EH (cell line): ENCODE measurements around the gene PTH1R.

Experiments used
- DNase-seq: peaks from one replicate; pipeline ENCODE4 v3.0.0-alpha.2; 2015; ENCODE audit warnings: low read depth

The PTH1R gene

DNA sequence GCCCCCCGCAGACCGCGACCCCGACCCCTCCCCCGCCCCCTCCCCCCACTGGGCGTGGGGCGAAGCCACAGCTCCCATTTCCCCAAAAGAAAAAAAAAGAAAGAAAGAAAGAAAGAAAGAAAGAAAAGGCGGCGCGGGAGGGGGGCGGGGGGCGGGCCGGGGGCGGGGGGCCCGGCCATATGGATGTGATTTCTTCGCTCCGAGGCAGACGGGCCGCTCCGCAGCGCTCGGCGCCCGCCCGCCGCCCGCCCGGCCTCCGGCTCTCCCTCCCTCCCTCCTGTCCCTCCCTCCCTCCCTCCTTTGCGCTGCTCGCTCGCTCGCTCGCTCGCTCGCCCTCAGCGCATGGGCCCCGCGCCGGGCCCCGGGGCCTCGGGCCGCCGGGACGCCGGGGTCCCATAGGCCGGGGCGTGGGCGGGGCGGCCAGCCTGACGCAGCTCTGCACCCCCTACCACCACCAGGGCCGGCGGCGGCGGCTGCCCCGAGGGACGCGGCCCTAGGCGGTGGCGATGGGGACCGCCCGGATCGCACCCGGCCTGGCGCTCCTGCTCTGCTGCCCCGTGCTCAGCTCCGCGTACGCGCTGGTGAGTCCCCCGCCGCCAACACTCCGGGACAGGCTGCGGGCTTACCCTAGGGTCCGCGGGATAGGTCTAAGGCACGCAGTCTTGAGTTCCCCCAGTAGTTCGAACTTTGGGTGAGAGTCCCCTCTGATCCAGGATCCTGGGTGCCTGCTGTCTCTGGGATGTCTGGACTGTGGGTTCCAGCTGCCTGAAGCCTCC is 5.7 kb downstream of the PTH1R start:
- DNase-seq: peak; percentile 47

- DNase-seq: no peak
Observed at GRCh38 chr3:46883830-46884185, 6.3 kb downstream of the PTH1R start.

GRCh38 chr3:46884427-46884826 is 6.9 kb downstream of the PTH1R start:
- no peak for DNase-seq

- DNase-seq: no peak
Observed at GRCh38 chr3:46884929-46885328, 7.4 kb downstream of the PTH1R start.

DNA sequence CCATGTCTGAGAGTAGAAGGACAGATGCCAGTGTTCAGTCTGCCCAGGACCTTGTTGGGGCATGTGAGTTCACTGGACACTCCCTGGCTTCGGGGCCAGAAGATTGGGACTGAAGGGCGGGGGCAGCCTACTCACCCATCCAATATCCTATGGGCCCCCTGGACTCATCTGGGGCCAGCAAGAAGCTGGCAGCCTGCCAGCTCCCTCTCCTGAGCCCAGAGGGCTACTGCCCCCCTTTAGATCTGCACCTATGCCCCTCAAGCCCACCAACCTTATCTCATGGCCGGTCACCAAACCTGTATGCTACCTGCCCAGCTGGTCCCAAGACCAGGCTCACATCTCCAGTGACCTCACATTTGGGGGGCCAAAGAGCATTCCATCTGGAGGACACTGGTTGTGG is 8.1 kb downstream of the PTH1R start:
- no peak for DNase-seq

DNA sequence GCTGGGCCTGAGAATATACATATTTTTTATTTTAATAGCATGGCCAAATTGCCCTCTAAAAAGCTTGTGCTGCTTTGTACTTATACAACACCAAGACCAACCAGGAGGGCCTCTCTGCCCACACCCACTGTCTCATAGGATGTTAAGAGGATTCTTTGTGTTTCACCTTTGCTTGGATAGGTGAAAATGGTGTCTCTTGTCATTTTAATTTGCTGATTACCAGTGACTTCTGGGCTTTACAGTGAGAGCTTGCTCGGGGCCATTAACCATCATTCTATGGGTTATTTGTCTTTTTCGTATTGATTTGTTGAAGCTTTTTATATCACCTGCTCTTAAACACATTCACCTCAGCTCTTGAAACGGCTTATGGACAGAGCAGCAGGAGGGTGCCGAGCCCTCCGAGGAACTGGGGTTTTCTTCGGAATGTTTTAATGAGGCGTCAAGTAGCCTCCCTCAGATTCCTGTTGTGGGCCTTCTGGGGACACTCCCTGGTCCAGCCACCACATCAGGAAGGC is 10.5 kb downstream of the PTH1R start:
- DNase-seq: no peak

DNA sequence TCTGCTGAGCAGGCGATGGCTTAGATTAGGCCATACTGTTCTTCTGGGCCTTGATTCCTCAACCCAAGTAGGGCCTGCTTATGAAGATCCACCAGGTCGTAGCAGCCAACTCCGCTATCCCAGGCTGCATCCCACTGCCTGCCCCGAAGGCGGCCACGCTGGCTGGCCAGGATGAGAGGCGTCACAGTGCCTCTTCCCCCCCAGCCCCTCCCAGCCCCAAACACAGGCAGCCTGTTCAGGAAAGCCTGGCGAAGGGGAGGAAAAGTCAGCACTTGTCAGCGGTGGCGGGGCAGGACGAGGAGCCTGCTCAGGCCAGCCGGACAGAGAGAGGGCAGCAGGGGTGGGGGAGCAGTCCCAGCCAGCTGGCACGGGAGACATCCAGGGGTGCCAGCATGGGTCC is 11.2 kb downstream of the PTH1R start:
- DNase-seq: no peak

- DNase-seq: no peak
Observed at GRCh38 chr3:46889381-46890110, 12.0 kb downstream of the PTH1R start.

DNA sequence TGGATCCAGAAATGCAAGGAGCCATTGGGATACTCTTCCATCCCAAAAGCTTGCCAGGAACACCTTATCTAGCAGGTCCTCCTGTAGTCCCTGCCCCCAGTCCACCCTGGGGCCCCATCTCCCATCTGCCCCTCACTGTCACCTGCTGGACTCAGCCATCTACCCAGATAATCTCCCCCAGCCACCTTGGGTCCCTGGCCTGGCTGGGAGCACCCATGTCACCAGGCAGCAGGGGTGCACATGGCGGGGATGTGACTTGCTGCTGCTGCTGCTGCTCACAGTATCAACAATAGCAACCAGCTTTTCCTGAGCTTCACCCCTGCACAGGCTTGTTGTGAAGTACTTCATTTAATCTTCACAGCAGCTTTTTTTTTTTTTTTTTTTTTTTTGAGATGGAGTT is 12.6 kb downstream of the PTH1R start:
- no peak for DNase-seq

DNA sequence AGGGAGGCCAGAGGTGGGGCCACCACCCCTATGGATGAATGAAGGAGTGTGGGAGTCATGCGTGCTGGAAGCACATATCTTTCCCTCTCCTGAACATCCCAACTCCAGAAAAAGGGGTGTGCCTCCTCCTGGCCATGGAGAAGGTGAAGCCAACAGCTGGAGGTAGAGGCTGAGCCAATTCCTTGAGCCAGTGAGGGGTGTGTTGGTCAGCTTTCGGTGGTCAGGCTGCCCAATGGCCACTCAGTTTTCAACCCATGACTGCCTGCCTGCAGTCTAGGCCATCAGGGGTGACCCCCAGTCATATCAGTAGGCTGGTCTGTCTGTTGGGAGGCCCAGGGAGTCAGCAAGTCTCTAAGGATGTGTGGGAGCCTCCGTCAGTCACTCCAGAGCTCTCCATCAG is 13.6 kb downstream of the PTH1R start:
- DNase-seq: no peak

GRCh38 chr3:46892285-46893145 is 15.0 kb downstream of the PTH1R start:
- DNase-seq: peak; percentile 86

DNA sequence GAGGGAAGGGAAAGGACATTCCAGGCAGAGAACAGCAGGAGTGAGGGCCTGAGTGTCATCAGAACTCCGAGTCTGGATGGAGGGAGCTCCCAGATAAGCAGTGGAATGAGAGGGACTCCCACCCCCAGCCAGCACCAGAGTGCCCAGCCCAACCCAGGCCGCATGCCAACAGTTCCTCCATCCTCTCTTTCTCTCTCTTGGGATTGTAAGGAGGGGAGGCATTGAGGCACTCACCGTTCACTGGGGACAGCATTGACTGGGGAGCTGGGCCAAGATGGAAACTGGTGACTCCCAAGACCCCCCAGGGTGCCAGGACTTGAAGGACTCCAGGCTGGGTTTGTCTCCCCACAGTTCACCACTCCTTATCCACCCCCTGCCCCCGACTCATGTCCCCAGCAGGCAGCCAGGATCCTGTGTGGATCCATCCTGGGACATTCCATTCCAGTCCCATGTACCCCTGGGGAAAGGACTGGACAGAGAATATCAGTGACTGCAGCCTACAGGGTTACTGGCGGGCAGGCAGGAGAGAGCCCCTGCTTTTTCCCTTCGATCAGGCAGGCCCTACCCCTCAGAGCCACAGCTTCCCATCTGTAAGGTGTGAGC is 15.7 kb downstream of the PTH1R start:
- no peak for DNase-seq

DNA sequence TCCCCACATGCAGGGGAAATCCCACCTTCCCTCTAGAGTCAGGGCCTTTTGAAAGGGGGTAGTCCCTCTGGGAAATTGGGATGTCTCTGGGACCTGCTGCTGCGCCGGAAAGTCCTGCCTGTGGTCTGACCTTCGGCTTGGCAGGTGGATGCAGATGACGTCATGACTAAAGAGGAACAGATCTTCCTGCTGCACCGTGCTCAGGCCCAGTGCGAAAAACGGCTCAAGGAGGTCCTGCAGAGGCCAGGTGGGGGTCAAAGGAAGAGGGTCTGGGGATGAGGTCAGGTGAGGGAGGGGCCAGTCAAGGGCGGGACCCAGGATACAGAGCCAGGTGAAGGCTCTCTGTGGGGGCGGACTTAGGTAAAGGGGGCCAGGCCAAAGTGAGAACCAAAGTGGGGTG is 16.2 kb downstream of the PTH1R start:
- DNase-seq: no peak

GRCh38 chr3:46894256-46894655 is 16.7 kb downstream of the PTH1R start:
- no peak for DNase-seq

DNA sequence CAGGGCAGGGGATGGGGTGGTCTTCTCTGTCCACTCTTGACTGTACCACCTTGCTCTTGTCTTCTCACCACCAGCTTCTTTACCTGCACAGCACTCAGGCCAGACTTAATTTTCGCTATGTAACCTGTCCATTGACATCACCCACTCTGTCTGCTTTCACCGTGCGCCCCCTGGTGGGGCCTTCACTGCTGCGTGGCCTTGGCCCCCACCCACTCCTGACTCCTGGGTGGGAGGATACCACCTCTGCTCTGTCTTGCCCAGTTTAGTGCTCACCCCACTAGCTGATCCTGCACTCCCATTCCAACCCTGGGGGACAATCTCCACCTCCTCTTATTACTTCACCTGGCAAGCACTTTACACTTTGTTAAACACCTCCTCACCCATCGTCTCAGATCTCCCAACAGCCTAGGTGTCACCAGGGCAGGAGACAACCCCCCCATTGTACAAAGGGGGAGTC is 17.7 kb downstream of the PTH1R start:
- peak; percentile 57 for DNase-seq

GRCh38 chr3:46895761-46896160 is 18.2 kb downstream of the PTH1R start:
- DNase-seq: no peak

- DNase-seq: no peak
Observed at GRCh38 chr3:46896386-46896785, 18.9 kb downstream of the PTH1R start.

GRCh38 chr3:46897031-46897430 is 19.5 kb downstream of the PTH1R start:
- DNase-seq: no peak

DNA sequence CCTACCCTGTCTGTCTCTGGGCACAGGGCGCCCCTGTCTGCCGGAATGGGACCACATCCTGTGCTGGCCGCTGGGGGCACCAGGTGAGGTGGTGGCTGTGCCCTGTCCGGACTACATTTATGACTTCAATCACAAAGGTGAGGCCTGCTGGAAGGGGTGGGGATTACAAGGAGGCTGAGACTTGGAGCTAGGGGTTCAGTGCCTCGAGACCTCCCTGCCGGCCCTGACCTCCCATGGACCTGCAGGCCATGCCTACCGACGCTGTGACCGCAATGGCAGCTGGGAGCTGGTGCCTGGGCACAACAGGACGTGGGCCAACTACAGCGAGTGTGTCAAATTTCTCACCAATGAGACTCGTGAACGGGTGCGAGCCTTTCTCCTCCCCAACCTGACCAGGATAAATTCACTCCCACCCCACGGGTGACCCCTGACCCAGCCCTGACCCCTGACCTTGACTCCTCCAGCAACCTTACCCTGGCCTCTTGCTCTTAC is 20.4 kb downstream of the PTH1R start:
- no peak for DNase-seq

GRCh38 chr3:46898321-46899150 is 21.0 kb downstream of the PTH1R start:
- DNase-seq: no peak
